ENCODE measurements around the gene PFDN1.
A peak's percentile ranks its signal among the peaks of the same experiment; 100 is the strongest.
"Not testable (repeated sequence)": the region's sequence is repeated elsewhere in the genome, so short reads cannot be mapped to it uniquely, and the experiment has no call there.

PFDN1 gene

GRCh38 chr5:140205952-140206351 lies 96.9 kb downstream of the PFDN1 start:
- Histone ChIP-seq H3K4me2 (ENCODE audit: low read length) (no peak overlapping the region), H3F3A (ENCODE audit: control insufficient read depth, insufficient read depth) (no peaks in the 10 kb centered on the region), H3K27me3 (ENCODE audit: control insufficient read depth, low read length) (no peaks in the 10 kb centered on the region), H3K27ac (ENCODE audit: low read depth, low read length) (no peak overlapping the region), H3K36me3 (ENCODE audit: control insufficient read depth, low read length) (no peaks in the 10 kb centered on the region), H3K4me1 (ENCODE audit: control insufficient read depth, low read length) (no peaks in the 10 kb centered on the region), H4K20me1 (ENCODE audit: control insufficient read depth, insufficient read depth, low read depth, low read length) (no peaks in the 10 kb centered on the region), H3K4me3 (ENCODE audit: low read length) (no peak overlapping the region), H3K9me3 (ENCODE audit: control insufficient read depth, insufficient read depth, low read length) (no peaks in the 10 kb centered on the region), H3K9me2 (replicated peaks; ENCODE audit: control insufficient read depth, low read length) (no peaks in the 10 kb centered on the region), H3K79me2 (ENCODE audit: control insufficient read depth, low read length) (no peaks in the 10 kb centered on the region)
- TF ChIP-seq CTCF (IDR thresholded peaks at IDR 0.05; ENCODE audit: low read depth, low read length, poor library complexity, severe bottlenecking) (peak; percentile 20), EZH2phosphoT487 (IDR thresholded peaks at IDR 0.05; ENCODE audit: borderline replicate concordance, low read length) (no peak)

- H3K79me2 ChIP-seq (ENCODE audit: control insufficient read depth, low read length) = no peaks in the 10 kb centered on the region
These were observed 97.7 kb downstream of the PFDN1 start for GRCh38 chr5:140205216-140205615.

GRCh38 chr5:140202610-140203009 lies 100.3 kb downstream of the PFDN1 start:
- Histone ChIP-seq H3K4me1 (ENCODE audit: control insufficient read depth, low read length) (no peaks in the 10 kb centered on the region), H3K4me2 (ENCODE audit: low read length) (no peak overlapping the region), H3F3A (ENCODE audit: control insufficient read depth, insufficient read depth) (no peaks in the 10 kb centered on the region), H4K20me1 (ENCODE audit: control insufficient read depth, insufficient read depth, low read depth, low read length) (no peaks in the 10 kb centered on the region), H3K4me3 (ENCODE audit: low read length) (no peak overlapping the region), H3K9me2 (replicated peaks; ENCODE audit: control insufficient read depth, low read length) (no peaks in the 10 kb centered on the region), H3K27me3 (ENCODE audit: control insufficient read depth, low read length) (no peaks in the 10 kb centered on the region), H3K79me2 (ENCODE audit: control insufficient read depth, low read length) (no peaks in the 10 kb centered on the region), H3K9me3 (ENCODE audit: control insufficient read depth, insufficient read depth, low read length) (no peaks in the 10 kb centered on the region), H3K27ac (ENCODE audit: low read depth, low read length) (no peak overlapping the region), H3K36me3 (ENCODE audit: control insufficient read depth, low read length) (no peaks in the 10 kb centered on the region)
- TF ChIP-seq EZH2phosphoT487 (IDR thresholded peaks at IDR 0.05; ENCODE audit: borderline replicate concordance, low read length) = no peak
- TF ChIP-seq CTCF (IDR thresholded peaks at IDR 0.05; ENCODE audit: low read depth, low read length, poor library complexity, severe bottlenecking) = no peak

More at GRCh38 chr5:140205216-140205615, 97.7 kb downstream of the PFDN1 start:
- no peaks in the 10 kb centered on the region for H3K36me3 ChIP-seq (ENCODE audit: control insufficient read depth, low read length)
- no peaks in the 10 kb centered on the region for H3K27me3 ChIP-seq (ENCODE audit: control insufficient read depth, low read length)
- H3K4me3 ChIP-seq (ENCODE audit: low read length) = no peak overlapping the region
- H4K20me1 ChIP-seq (ENCODE audit: control insufficient read depth, insufficient read depth, low read depth, low read length) = no peaks in the 10 kb centered on the region
- H3K27ac ChIP-seq (ENCODE audit: low read depth, low read length) = no peak overlapping the region
- TF ChIP-seq CTCF (IDR thresholded peaks at IDR 0.05; ENCODE audit: low read depth, low read length, poor library complexity, severe bottlenecking) (no peak), EZH2phosphoT487 (IDR thresholded peaks at IDR 0.05; ENCODE audit: borderline replicate concordance, low read length) (no peak)
- H3K4me2 ChIP-seq (ENCODE audit: low read length) = no peak overlapping the region
- H3K9me2 ChIP-seq (replicated peaks; ENCODE audit: control insufficient read depth, low read length) = no peaks in the 10 kb centered on the region
- H3F3A ChIP-seq (ENCODE audit: control insufficient read depth, insufficient read depth) = no peaks in the 10 kb centered on the region
- H3K4me1 ChIP-seq (ENCODE audit: control insufficient read depth, low read length) = no peaks in the 10 kb centered on the region
- H3K9me3 ChIP-seq (ENCODE audit: control insufficient read depth, insufficient read depth, low read length) = no peaks in the 10 kb centered on the region

GRCh38 chr5:140202078-140202477 lies 100.8 kb downstream of the PFDN1 start:
- Histone ChIP-seq H3K9me3 (ENCODE audit: control insufficient read depth, insufficient read depth, low read length) (no peaks in the 10 kb centered on the region), H3K27me3 (ENCODE audit: control insufficient read depth, low read length) (no peaks in the 10 kb centered on the region), H4K20me1 (ENCODE audit: control insufficient read depth, insufficient read depth, low read depth, low read length) (no peaks in the 10 kb centered on the region), H3K36me3 (ENCODE audit: control insufficient read depth, low read length) (no peaks in the 10 kb centered on the region), H3K4me3 (ENCODE audit: low read length) (no peak overlapping the region), H3K79me2 (ENCODE audit: control insufficient read depth, low read length) (no peaks in the 10 kb centered on the region), H3K27ac (ENCODE audit: low read depth, low read length) (no peak overlapping the region), H3K9me2 (replicated peaks; ENCODE audit: control insufficient read depth, low read length) (no peaks in the 10 kb centered on the region), H3F3A (ENCODE audit: control insufficient read depth, insufficient read depth) (no peaks in the 10 kb centered on the region), H3K4me1 (ENCODE audit: control insufficient read depth, low read length) (no peaks in the 10 kb centered on the region), H3K4me2 (ENCODE audit: low read length) (no peak overlapping the region)
- TF ChIP-seq EZH2phosphoT487 (IDR thresholded peaks at IDR 0.05; ENCODE audit: borderline replicate concordance, low read length) = no peak
- TF ChIP-seq CTCF (IDR thresholded peaks at IDR 0.05; ENCODE audit: low read depth, low read length, poor library complexity, severe bottlenecking) = no peak

GRCh38 chr5:140198915-140199314 lies 104.0 kb downstream of the PFDN1 start:
- H3F3A ChIP-seq (ENCODE audit: control insufficient read depth, insufficient read depth); H3K9me3 ChIP-seq (ENCODE audit: control insufficient read depth, insufficient read depth, low read length); H3K27ac ChIP-seq (ENCODE audit: low read depth, low read length); H3K4me3 ChIP-seq (ENCODE audit: low read length); H3K79me2 ChIP-seq (ENCODE audit: control insufficient read depth, low read length); H4K20me1 ChIP-seq (ENCODE audit: control insufficient read depth, insufficient read depth, low read depth, low read length); H3K4me1 ChIP-seq (ENCODE audit: control insufficient read depth, low read length); H3K4me2 ChIP-seq (ENCODE audit: low read length); H3K9me2 ChIP-seq (replicated peaks; ENCODE audit: control insufficient read depth, low read length); H3K36me3 ChIP-seq (ENCODE audit: control insufficient read depth, low read length); H3K27me3 ChIP-seq (ENCODE audit: control insufficient read depth, low read length): not testable (repeated sequence)
